ENCODE results near the gene PPP2R1B.

The PPP2R1B gene

GRCh38 chr11:111691176-111691575 lies 75.0 kb downstream of the PPP2R1B start:
- DNase-seq, result no peak

DNA sequence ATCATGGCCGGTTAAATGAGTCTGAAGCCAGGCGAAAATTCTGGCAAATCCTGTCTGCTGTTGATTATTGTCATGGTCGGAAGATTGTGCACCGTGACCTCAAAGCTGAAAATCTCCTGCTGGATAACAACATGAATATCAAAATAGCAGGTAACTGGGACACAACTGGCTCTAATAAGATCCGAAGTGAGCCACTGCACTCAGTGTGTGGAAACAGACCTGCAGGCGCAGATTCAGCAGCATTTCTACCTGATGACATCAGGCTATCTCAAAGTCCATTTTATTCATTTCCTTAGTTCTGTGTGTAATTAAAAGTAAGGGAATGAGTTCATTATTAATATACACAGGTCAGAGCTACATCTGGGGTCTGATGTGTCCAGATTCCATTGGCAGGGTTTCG lies 78.2 kb downstream of the PPP2R1B start:
- DNase-seq, result no peak

DNA sequence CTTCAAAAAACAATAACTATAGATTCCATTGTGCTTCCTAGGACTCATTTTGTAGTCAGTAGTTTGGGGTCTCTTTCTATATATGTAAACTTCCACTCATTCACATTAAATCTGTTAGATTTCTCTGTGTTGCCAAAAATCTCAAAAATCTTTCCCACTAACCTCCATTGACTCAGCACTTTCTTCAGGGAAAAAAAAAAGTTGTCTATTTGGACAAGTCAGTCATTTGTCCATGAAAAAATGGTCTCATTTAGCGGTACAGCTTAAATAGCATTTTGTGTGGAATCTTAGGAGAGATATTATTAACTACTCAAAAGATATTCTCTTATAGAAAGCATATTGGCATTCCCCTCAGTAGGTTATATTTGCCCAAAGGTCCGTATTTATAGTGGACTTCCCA lies 81.9 kb downstream of the PPP2R1B start:
- DNase-seq, result no peak

DNA sequence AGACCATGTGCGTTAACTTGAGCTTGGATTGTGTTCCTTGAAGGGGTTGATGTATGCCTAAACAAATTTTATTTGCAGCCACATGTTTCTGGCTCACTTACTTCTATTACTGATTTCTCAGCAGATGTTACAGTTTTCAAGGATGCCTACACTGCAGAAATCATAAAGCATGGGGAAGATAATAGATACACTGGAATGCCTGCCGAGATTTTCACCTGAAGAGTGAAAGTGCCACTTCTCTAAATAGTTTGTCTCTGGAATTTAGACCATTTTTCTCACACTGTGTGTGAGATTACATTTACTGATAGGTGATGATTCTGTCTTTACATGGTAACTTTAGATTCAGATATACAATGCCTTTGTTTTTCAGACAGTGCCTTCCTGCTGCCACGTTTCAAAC lies 82.4 kb downstream of the PPP2R1B start:
- DNase-seq, result no peak

- DNase-seq, result no peak
These were observed 85.6 kb downstream of the PPP2R1B start for GRCh38 chr11:111680486-111681175.
